Heart left ventricle (tissue), 16 donors: Measurements from ENCODE around the gene NMS. TPM values are rescaled to one million over a fixed set of nuclear protein-coding genes. Genes with fewer than 3 reads are reported as not detected.

Source experiments
- ATAC-seq, 4 donors: fragments of 200-7000 bp; cut with Tn5 transposase; one replicate each; pipeline ENCODE4 v1.9.1; 2020 to 2022; ENCODE audit warnings: moderate library complexity in 4 of 4, mild to moderate bottlenecking in 3 of 4, moderate number of reproducible peaks in 1 of 4
- DNase-seq, 5 donors: peaks; one replicate each; pipeline ENCODE4 v3.0.0-alpha.2; 2020
- H3K27ac ChIP-seq, 12 donors: fragments of 200-600 bp; sonication (generic) in 4 of 12; one replicate each; pipeline versions ENCODE4 v1.5.0 to v1.8.0; 2016 to 2022; ENCODE audit warnings: mild to moderate bottlenecking in 2 of 12
- H3K27me3 ChIP-seq, 9 donors: fragments of 200-600 bp; sonication (generic) in 2 of 9; one replicate each; pipeline versions ENCODE4 v1.5.1 to v1.8.0; 2016 to 2022; ENCODE audit warnings: mild to moderate bottlenecking in 3 of 9
- H3K36me3 ChIP-seq, 9 donors: fragments of 200-600 bp; sonication (generic) in 2 of 9; one replicate each; pipeline versions ENCODE4 v1.5.0 to v1.8.0; 2018 to 2022; ENCODE audit warnings: mild to moderate bottlenecking in 2 of 9
- H3K4me1 ChIP-seq, 12 donors: fragments of 200-600 bp; sonication (generic) in 4 of 12; one replicate each; pipeline versions ENCODE4 v1.5.0 to v1.8.0; 2016 to 2022; ENCODE audit warnings: mild to moderate bottlenecking in 3 of 12
- H3K4me3 ChIP-seq, 12 donors: fragments of 200-600 bp; sonication (generic) in 4 of 12; one replicate each; pipeline versions ENCODE4 v1.5.0 to v1.8.0; 2017 to 2022; ENCODE audit warnings: mild to moderate bottlenecking in 9 of 12, moderate library complexity in 4 of 12
- H3K9me3 ChIP-seq, 12 donors: fragments of 200-600 bp; sonication (generic) in 4 of 12; one replicate each; pipeline versions ENCODE4 v1.5.0 to v1.8.0; 2016 to 2022; ENCODE audit warnings: mild to moderate bottlenecking in 1 of 12
- POLR2A ChIP-seq, 2 donors: fragments of 450-650 bp; IDR thresholded peaks; one replicate each; pipeline ENCODE4 v1.6.1; 2017; ENCODE audit warnings: antibody characterized with exemption in 2 of 2, mild to moderate bottlenecking in 2 of 2, moderate library complexity in 2 of 2
- WGBS, 4 donors: extraction: QIAGEN DNeasy Blood & Tissue Kit in 2 of 4; methylation state at CpG; one replicate each; pipeline versions ENCODE4 v1.1.5 to v1.1.7; 2013 to 2018; 5-methylcytosine and 5-hydroxymethylcytosine counted together
- intact Hi-C, 10 donors: fragments of 100-400 bp; cut with DNase I; formaldehyde crosslinking; loops; one replicate each; pipeline versions ENCODE4 v1.11.1 to v1.14.2; 2022
- polyA plus RNA-seq, 2 donors: library from polyadenylated mRNA; stranded (reverse); fragments of 200-250 nt; gene quantifications; one replicate each; pipeline ENCODE4 v1.2.3, GENCODE V29; 2013
- total RNA-seq, 9 donors: library from RNA; depleted of rRNA in 2 of 9; stranded (reverse); fragments of >200 nt in 2 of 9; fragmentation: NEBNext Ultra II Directional in 3 of 9; extraction: Animal tissue kit (Norgen Biotek cat#: 25700) in 3 of 9; gene quantifications; one replicate each; pipeline versions ENCODE4 v1.1.0 to v1.2.4, GENCODE V29; 2016 to 2023
- TF ChIP-seq, protein P1 (sequence below), 12 donors: fragments of 200-600 bp; sonication (generic) in 4 of 12; IDR thresholded peaks; one replicate each; pipeline versions ENCODE4 v1.5.0 to v1.8.0; 2018 to 2022; ENCODE audit warnings: antibody characterized with exemption in 12 of 12, mild to moderate bottlenecking in 5 of 12
- donor health status: ischemic (EF 13 %, LVEDD 7.1; RV severe dilation, severe dysfunction).
- donor health status: healthy with polysubstance abuse.
- donor health status: DM: no; HTN: yes; CAD: no.
- donor health status: DM: no; HTN: no; CAD: no.
- donor health status: ischemic (EF 25% LVEDD 6.9; RV normal size, moderate dysfunction).
- donor health status: ischemic (EF 25% LVEDD 5.7; RV mildly dilated, moderate dysfunction).
- donor health status: healthy.
- donor health status: DM: yes; HTN: yes; CAD: no.
- donor health status: ischemic (EF 35%, LVEDD 5.7; RV mildly dilated, moderate dysfunction).
- donor health status: nonischemic (EF 11% LVEDD 7.7; RV severe dilation, severe dysfunction).
- donor health status: DM: yes; HTN: yes; CAD: no.
- donor health status: PGD.
- donor health status: ischemic (EF 29% LVEDD 5.4; RV normal size, mild dysfunction).
- donor health status: nonischemic (EF 23%, LVEDD 6.1; RV moderate dilation, normal function).

The NMS gene
- total and polyA plus RNA-seq, 11 donors: not detected

DNA sequence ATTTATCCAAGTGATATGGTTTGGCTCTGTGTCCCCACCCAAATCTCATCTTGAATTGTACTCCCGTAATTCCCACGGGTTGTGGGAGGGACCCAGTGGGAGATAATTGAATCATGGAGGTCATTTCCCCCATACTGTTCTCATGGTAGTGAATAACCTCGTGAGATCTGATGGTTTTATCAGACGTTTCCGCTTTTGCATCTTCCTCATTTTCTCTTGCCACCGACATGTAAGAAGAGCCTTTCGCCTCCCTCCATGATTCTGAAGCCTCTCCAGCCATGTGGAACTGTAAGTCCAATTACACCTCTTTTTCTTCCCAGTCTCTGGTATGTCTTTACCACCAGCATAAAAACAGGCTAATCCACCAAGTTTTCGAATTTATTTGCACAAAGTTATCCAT is 32.5 kb upstream of the NMS start:
- Histone ChIP-seq H3K9me3 (no peaks in the 10 kb centered on the region), H3K36me3 (no peaks in the 10 kb centered on the region), H3K27me3 (peaks cover 0 to 23% (median 0%) of the 10 kb centered on the region in 9 donors), H3K4me1 (no peaks in the 10 kb centered on the region), H3K4me3 (no peak overlapping the region), H3K27ac (no peak overlapping the region)
- intact Hi-C loops: no loop called here
- 65 to 74% (median 71%) methylated on average over 8 of the region's 8 CpGs for WGBS, 4 donors
- ATAC-seq (no peak), DNase-seq (no peak)
- TF ChIP-seq, protein P1, sequence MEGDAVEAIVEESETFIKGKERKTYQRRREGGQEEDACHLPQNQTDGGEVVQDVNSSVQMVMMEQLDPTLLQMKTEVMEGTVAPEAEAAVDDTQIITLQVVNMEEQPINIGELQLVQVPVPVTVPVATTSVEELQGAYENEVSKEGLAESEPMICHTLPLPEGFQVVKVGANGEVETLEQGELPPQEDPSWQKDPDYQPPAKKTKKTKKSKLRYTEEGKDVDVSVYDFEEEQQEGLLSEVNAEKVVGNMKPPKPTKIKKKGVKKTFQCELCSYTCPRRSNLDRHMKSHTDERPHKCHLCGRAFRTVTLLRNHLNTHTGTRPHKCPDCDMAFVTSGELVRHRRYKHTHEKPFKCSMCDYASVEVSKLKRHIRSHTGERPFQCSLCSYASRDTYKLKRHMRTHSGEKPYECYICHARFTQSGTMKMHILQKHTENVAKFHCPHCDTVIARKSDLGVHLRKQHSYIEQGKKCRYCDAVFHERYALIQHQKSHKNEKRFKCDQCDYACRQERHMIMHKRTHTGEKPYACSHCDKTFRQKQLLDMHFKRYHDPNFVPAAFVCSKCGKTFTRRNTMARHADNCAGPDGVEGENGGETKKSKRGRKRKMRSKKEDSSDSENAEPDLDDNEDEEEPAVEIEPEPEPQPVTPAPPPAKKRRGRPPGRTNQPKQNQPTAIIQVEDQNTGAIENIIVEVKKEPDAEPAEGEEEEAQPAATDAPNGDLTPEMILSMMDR (IDR thresholded peaks at IDR 0.05): no peak
- TF ChIP-seq POLR2A (IDR thresholded peaks at IDR 0.05): no peak

DNA sequence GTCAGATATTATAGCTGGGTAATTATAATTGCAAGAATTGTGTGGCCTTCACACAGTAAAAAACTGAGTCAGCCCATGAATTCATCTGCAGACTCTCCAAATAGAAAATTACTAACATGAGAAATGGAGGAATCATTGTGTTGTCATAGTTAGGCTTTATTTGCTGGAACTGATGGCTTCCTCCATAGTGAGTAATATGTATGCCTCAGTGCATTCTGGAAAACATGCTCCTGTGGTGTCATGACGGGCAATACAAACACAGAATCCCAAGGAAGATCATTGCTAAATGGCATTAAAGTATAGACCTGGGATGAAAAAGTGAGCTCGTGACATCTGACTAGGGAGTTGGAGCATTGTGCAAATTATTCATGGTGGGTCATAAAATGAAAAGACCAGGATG is 23.6 kb upstream of the NMS start:
- intact Hi-C loops: no loop called here
- 72 to 80% (median 77%) methylated on average over 2 of the region's 2 CpGs for WGBS, 4 donors
- Histone ChIP-seq H3K36me3 (no peaks in the 10 kb centered on the region), H3K4me3 (no peak overlapping the region), H3K4me1 (no peaks in the 10 kb centered on the region), H3K27me3 (no peaks in the 10 kb centered on the region), H3K9me3 (peaks cover 0 to 6% (median 0%) of the 10 kb centered on the region in 12 donors), H3K27ac (no peak overlapping the region)
- ATAC-seq (no peak), DNase-seq (no peak)
- TF ChIP-seq, protein P1 (IDR thresholded peaks at IDR 0.05): no peak
- TF ChIP-seq POLR2A (IDR thresholded peaks at IDR 0.05): no peak

DNA sequence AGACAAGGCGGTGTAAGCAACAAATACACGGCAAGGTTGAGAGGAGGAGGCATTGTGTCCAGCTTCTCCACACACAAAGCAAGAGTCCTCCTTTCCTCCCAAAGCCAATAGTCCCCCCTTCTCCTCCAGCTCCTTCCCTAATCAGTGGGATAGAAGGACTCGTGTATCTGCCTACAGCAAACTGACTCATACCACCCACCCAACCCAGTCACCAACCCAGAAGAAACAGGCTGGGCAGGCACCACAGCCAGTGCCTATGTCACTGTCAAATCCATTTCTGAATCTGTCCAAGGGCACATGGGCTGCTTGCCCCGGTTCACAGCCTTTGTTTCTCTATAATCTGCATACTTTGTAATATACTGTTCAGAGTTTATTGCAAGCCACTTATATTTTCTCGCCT is 19.2 kb upstream of the NMS start:
- 76 to 81% (median 79%) methylated on average over 5 of the region's 5 CpGs for WGBS, 4 donors
- TF ChIP-seq POLR2A (IDR thresholded peaks at IDR 0.05): no peak
- TF ChIP-seq, protein P1 (IDR thresholded peaks at IDR 0.05): no peak
- Histone ChIP-seq H3K4me1 (no peaks in the 10 kb centered on the region), H3K36me3 (no peaks in the 10 kb centered on the region), H3K4me3 (no peak overlapping the region), H3K27ac (no peak overlapping the region), H3K9me3 (peaks cover 0 to 12% (median under 1%) of the 10 kb centered on the region in 12 donors), H3K27me3 (no peaks in the 10 kb centered on the region)
- ATAC-seq (no peak), DNase-seq (no peak)
- intact Hi-C loops: no loop called here

DNA sequence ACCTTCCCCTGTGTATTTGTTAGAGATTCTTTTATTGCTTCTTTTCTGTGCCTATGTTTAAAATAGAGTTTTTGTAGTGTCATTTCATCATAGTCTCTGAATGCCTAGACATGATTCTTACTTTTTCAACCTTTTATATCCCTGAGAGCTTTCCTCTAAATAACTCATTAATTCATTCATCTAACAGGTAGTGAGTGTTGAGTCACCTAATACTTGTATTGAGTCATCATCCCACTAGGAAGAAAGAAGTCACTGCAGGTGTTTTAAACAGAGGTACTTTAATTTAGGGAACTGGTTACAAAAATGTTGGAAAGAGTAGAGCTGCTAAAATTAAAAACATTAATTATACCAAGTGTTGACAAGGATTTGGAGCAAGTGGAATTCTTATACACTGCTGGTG is 18.5 kb upstream of the NMS start:
- no peak for DNase-seq
- ATAC-seq: no peak
- intact Hi-C loops: no loop called here

More for the DNA sequence above, 18.5 kb upstream of the NMS start:
- H3K27ac ChIP-seq: no peak overlapping the region
- no peaks in the 10 kb centered on the region for H3K27me3 ChIP-seq
- H3K36me3 ChIP-seq: no peaks in the 10 kb centered on the region
- no peak for TF ChIP-seq POLR2A (IDR thresholded peaks at IDR 0.05)
- TF ChIP-seq, protein P1 (IDR thresholded peaks at IDR 0.05): no peak
- peaks cover 0 to 18% (median 4%) of the 10 kb centered on the region in 12 donors for H3K9me3 ChIP-seq
- no peaks in the 10 kb centered on the region for H3K4me1 ChIP-seq
- no peak overlapping the region for H3K4me3 ChIP-seq
